ENCODE results near the gene ODC1. TPM values are rescaled to one million over a fixed set of nuclear protein-coding genes. Genes with fewer than 3 reads are reported as not detected.

ODC1 gene
- total RNA-seq, 4 donors from 2014 or later: 70.1 to 158 (median 94.8) TPM

DNA sequence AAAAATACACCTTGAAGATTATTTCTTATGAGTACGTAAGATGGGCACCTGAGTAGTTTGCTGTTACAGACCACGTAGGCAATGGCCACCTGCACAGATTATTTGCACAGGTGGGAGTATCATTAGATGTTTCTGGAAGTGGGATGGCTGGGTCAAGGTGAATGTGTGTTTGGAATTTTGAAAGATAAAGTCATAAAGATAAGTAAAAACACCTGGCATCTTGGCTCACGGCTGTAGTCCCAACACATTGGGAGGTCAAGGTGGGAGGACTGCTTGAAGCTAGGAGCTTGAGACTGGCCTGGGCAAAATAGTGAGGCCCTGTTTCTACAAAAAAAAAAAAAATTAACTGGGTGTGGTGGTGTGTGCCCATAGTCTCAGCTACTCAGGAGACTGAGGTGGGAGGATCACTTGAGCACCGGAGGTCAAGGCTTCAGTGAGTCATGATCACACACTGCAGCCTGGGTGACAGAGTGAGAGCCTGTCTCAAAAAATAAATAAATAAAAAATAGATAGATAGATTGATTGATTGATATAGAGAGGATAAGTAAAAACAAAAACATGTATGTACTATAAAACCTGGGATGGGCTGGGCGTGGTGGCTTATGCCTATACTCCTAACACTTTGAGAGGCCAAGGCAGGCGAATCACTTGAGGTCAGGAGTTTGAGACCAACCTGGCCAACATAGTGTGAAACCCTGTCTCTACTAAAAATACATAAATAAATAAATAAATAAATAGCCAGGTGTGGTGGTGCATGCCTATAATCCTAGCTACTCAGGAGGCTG, 30.4 kb downstream of the ODC1 start:
- H3K4me3 ChIP-seq: no peak overlapping the region
- 90 to 92% methylated on average over 6 of the region's 6 CpGs for WGBS, 2 donors
- no peak for TF ChIP-seq EP300 (IDR thresholded peaks at IDR 0.05)
- TF ChIP-seq POLR2A (IDR thresholded peaks at IDR 0.05): no peak
- TF ChIP-seq, protein P1, sequence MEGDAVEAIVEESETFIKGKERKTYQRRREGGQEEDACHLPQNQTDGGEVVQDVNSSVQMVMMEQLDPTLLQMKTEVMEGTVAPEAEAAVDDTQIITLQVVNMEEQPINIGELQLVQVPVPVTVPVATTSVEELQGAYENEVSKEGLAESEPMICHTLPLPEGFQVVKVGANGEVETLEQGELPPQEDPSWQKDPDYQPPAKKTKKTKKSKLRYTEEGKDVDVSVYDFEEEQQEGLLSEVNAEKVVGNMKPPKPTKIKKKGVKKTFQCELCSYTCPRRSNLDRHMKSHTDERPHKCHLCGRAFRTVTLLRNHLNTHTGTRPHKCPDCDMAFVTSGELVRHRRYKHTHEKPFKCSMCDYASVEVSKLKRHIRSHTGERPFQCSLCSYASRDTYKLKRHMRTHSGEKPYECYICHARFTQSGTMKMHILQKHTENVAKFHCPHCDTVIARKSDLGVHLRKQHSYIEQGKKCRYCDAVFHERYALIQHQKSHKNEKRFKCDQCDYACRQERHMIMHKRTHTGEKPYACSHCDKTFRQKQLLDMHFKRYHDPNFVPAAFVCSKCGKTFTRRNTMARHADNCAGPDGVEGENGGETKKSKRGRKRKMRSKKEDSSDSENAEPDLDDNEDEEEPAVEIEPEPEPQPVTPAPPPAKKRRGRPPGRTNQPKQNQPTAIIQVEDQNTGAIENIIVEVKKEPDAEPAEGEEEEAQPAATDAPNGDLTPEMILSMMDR (IDR thresholded peaks at IDR 0.05): no peak
- no peak for DNase-seq (ENCODE audit: low spot score in 2 of 2)
- no peaks in the 10 kb centered on the region for H3K4me1 ChIP-seq
- no peaks in the 10 kb centered on the region for H3K27me3 ChIP-seq
- H3K36me3 ChIP-seq: peaks cover 0 to 36% (median 8%) of the 10 kb centered on the region in 3 donors
- H3K27ac ChIP-seq: no peak overlapping the region
- no peaks in the 10 kb centered on the region for H3K9me3 ChIP-seq

GRCh38 chr2:10415640-10416039, 32.5 kb downstream of the ODC1 start:
- WGBS, 2 donors: 77 to 79% methylated on average over 10 to 12 of the region's 12 CpGs
- TF ChIP-seq, protein P1 (IDR thresholded peaks at IDR 0.05): no peak
- TF ChIP-seq POLR2A (IDR thresholded peaks at IDR 0.05): no peak
- TF ChIP-seq EP300 (IDR thresholded peaks at IDR 0.05): no peak
- H3K27ac ChIP-seq: no peak overlapping the region
- peaks cover 0 to 27% (median 0%) of the 10 kb centered on the region in 3 donors for H3K36me3 ChIP-seq
- H3K27me3 ChIP-seq: no peaks in the 10 kb centered on the region
- H3K4me3 ChIP-seq: no peak overlapping the region
- H3K9me3 ChIP-seq: peaks cover 0 to 5% (median 0%) of the 10 kb centered on the region in 4 donors
- no peak for DNase-seq (ENCODE audit: low spot score in 2 of 2)
- H3K4me1 ChIP-seq: no peaks in the 10 kb centered on the region

DNA sequence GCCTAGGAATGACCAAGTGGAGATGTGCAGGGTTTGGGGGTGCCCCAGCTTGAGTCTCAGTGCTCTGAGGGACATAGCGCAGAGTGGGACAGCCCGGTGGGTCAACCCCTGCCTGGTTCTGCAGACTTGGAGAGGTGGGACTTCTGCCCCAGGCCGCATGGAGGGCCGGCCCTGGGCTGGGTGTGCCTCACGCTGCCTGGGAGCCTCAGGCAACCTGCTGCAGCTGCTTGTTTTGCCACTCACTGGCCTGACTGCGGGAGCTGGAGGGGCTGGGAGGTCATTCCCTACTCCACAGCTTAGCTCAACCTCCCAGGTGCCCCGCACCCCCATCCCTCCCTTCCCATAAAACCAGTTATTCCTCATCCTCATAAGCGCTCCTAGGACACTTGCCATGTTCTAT, 33.1 kb downstream of the ODC1 start:
- H3K9me3 ChIP-seq: peaks cover 0 to 5% (median 0%) of the 10 kb centered on the region in 4 donors
- TF ChIP-seq EP300 (IDR thresholded peaks at IDR 0.05) (no peak), POLR2A (IDR thresholded peaks at IDR 0.05) (no peak)
- TF ChIP-seq, protein P1 (IDR thresholded peaks at IDR 0.05): no peak
- H3K4me3 ChIP-seq: no peak overlapping the region
- no peak for DNase-seq (ENCODE audit: low spot score in 2 of 2)
- no peak overlapping the region for H3K27ac ChIP-seq
- no peaks in the 10 kb centered on the region for H3K27me3 ChIP-seq
- 87 to 89% methylated on average over 8 of the region's 8 CpGs for WGBS, 2 donors
- H3K36me3 ChIP-seq: peaks cover 0 to 22% (median 0%) of the 10 kb centered on the region in 3 donors
- no peaks in the 10 kb centered on the region for H3K4me1 ChIP-seq

DNA sequence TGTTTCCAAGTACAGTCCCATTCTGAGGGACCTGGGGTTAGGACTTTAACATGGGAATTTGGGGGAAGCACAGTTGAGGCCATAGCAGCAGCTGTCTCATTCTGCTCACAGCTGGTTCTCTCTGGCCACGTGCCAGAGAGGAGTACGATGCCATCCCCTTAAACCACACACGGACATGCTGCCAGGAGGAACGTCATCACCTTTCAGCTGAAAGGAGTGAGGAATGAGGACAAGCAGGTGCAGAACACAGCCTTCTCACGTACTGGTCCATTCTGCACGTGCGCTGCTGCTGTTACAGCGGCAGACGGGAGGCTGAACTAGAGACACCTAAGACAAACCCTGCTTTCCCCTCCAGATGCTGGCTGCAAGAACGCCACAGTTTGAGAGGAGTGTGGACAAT, 33.5 kb downstream of the ODC1 start:
- Histone ChIP-seq H3K27me3 (no peaks in the 10 kb centered on the region), H3K4me3 (no peak overlapping the region), H3K36me3 (peaks cover 0 to 18% (median 0%) of the 10 kb centered on the region in 3 donors), H3K27ac (no peak overlapping the region), H3K9me3 (peaks cover 0 to 5% (median 0%) of the 10 kb centered on the region in 4 donors), H3K4me1 (peaks cover 0 to under 1% (median 0%) of the 10 kb centered on the region in 4 donors)
- TF ChIP-seq EP300 (IDR thresholded peaks at IDR 0.05) (no peak), POLR2A (IDR thresholded peaks at IDR 0.05) (no peak)
- TF ChIP-seq, protein P1 (IDR thresholded peaks at IDR 0.05): no peak
- DNase-seq (ENCODE audit: low spot score in 2 of 2): no peak
- 69 to 72% methylated on average over 10 of the region's 10 CpGs for WGBS, 2 donors

DNA sequence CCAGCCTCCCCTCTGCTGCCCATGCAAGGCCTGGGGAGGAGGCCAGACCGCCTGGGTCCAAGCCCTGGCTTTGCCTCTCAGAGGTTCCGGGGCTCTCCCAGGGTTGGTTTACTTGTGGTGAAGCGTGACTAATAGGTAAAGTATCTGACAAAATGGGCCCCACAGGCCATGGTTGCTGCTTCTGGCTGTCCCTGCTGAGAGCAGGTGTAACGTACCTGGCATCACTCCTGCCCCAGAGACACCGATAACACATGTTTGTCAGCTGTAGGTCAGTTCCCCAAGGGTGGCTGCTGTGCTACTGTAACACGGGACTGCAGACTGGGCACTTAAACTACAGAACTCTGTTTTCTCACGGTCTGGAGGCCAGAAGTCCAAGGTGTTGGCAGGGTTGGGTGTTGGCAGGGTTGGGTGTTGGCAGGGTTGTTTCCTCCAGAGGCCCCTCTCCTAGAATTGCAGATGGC, 34.1 kb downstream of the ODC1 start:
- peaks cover 0 to 13% (median 0%) of the 10 kb centered on the region in 3 donors for H3K36me3 ChIP-seq
- H3K27ac ChIP-seq: no peak overlapping the region
- 74 to 84% methylated on average over 5 to 7 of the region's 7 CpGs for WGBS, 2 donors
- no peak for TF ChIP-seq POLR2A (IDR thresholded peaks at IDR 0.05)
- TF ChIP-seq, protein P1 (IDR thresholded peaks at IDR 0.05): no peak
- no peak for TF ChIP-seq EP300 (IDR thresholded peaks at IDR 0.05)
- no peaks in the 10 kb centered on the region for H3K27me3 ChIP-seq
- H3K9me3 ChIP-seq: peaks cover 0 to 5% (median 0%) of the 10 kb centered on the region in 4 donors
- no peak overlapping the region for H3K4me3 ChIP-seq
- peaks cover 0 to 6% (median 5%) of the 10 kb centered on the region in 4 donors for H3K4me1 ChIP-seq
- no peak for DNase-seq (ENCODE audit: low spot score in 2 of 2)

Data from tibial nerve (tissue), 4 donors.